Measurements from ENCODE around the gene TMEM45B. TPM values are rescaled to one million over a fixed set of nuclear protein-coding genes. Genes with fewer than 3 reads are reported as not detected.

TMEM45B gene
- total and polyA plus RNA-seq, 2 of the 13 experiments (the other 11 are each of a cell fraction or from before 2014, with no cell fraction given) = 29.1 to 181 TPM

GRCh38 chr11:129791515-129791914 is 24.1 kb upstream of the TMEM45B start (continued):
- peak; percentile 65; the same call in 1 of the 2 replicates for TF ChIP-seq CEBPB (IDR thresholded peaks at IDR 0.05; ENCODE audit: borderline replicate concordance, low read depth, low read length)
- peak; percentile 60 for TF ChIP-seq POGZ (CRISPR knock-in tag; IDR thresholded peaks at IDR 0.05)
- TF ChIP-seq CEBPG (CRISPR knock-in tag; IDR thresholded peaks at IDR 0.05) = peak; percentile 93
- TF ChIP-seq FOXM1 (CRISPR knock-in tag; IDR thresholded peaks at IDR 0.05) = no peak
- TF ChIP-seq HNF4A (CRISPR knock-in tag; IDR thresholded peaks at IDR 0.05) = peak; percentile 51
- TF ChIP-seq SIX1 (CRISPR knock-in tag; IDR thresholded peaks at IDR 0.05; ENCODE audit: borderline replicate concordance) = peak; percentile 77; the same call in 1 of the 2 replicates
- peak; percentile 80 for TF ChIP-seq RCOR2 (CRISPR knock-in tag; IDR thresholded peaks at IDR 0.05)
- no peak for TF ChIP-seq ZNF773 (CRISPR knock-in tag; IDR thresholded peaks at IDR 0.05; ENCODE audit: borderline replicate concordance)
- peak; percentile 87; the same call in 1 of the 2 replicates for TF ChIP-seq SOX5 (CRISPR knock-in tag; IDR thresholded peaks at IDR 0.05; ENCODE audit: borderline replicate concordance)
- TF ChIP-seq, protein P1, sequence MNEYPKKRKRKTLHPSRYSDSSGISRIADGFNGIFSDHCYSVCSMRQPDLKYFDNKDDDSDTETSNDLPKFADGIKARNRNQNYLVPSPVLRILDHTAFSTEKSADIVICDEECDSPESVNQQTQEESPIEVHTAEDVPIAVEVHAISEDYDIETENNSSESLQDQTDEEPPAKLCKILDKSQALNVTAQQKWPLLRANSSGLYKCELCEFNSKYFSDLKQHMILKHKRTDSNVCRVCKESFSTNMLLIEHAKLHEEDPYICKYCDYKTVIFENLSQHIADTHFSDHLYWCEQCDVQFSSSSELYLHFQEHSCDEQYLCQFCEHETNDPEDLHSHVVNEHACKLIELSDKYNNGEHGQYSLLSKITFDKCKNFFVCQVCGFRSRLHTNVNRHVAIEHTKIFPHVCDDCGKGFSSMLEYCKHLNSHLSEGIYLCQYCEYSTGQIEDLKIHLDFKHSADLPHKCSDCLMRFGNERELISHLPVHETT (CRISPR knock-in tag; conservative IDR thresholded peaks at IDR 0.05) = no peak
- peak; percentile 55; the same call in 1 of the 2 replicates for TF ChIP-seq MIXL1 (CRISPR knock-in tag; IDR thresholded peaks at IDR 0.05)
- TF ChIP-seq NR2F2 (IDR thresholded peaks at IDR 0.05; ENCODE audit: borderline replicate concordance, low read depth) = 0 out of 2 replicates have a peak, but pooled peaks have one; percentile 46
- no peak for TF ChIP-seq ZFP36L1 (CRISPR knock-in tag; IDR thresholded peaks at IDR 0.05)
- TF ChIP-seq SOX13 (IDR thresholded peaks at IDR 0.05) = peak; percentile 40; the same call in 1 of the 2 replicates
- TF ChIP-seq SOX13 (CRISPR knock-in tag; conservative IDR thresholded peaks at IDR 0.05 in 1 of 2, IDR thresholded peaks at IDR 0.05 in 1 of 2) = peak in 1 of 2 experiments; percentile 89; a peak in 2 of 4 replicates
- no peak for TF ChIP-seq ZBTB21 (CRISPR knock-in tag; IDR thresholded peaks at IDR 0.05)
- TF ChIP-seq TCF7 (IDR thresholded peaks at IDR 0.05; ENCODE audit: low read depth) = peak; percentile 82
- no peak for TF ChIP-seq PITX1 (CRISPR knock-in tag; IDR thresholded peaks at IDR 0.05)
- TF ChIP-seq HOXA9 (CRISPR knock-in tag; IDR thresholded peaks at IDR 0.05; ENCODE audit: borderline replicate concordance) = no peak
- no peak for TF ChIP-seq MAFK (conservative IDR thresholded peaks at IDR 0.05 in 1 of 2, IDR thresholded peaks at IDR 0.05 in 1 of 2; ENCODE audit: low read length in 2 of 2)
- TF ChIP-seq, protein P2, sequence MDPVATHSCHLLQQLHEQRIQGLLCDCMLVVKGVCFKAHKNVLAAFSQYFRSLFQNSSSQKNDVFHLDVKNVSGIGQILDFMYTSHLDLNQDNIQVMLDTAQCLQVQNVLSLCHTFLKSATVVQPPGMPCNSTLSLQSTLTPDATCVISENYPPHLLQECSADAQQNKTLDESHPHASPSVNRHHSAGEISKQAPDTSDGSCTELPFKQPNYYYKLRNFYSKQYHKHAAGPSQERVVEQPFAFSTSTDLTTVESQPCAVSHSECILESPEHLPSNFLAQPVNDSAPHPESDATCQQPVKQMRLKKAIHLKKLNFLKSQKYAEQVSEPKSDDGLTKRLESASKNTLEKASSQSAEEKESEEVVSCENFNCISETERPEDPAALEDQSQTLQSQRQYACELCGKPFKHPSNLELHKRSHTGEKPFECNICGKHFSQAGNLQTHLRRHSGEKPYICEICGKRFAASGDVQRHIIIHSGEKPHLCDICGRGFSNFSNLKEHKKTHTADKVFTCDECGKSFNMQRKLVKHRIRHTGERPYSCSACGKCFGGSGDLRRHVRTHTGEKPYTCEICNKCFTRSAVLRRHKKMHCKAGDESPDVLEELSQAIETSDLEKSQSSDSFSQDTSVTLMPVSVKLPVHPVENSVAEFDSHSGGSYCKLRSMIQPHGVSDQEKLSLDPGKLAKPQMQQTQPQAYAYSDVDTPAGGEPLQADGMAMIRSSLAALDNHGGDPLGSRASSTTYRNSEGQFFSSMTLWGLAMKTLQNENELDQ (CRISPR knock-in tag; IDR thresholded peaks at IDR 0.05; ENCODE audit: borderline replicate concordance) = no peak
